Ovary (tissue), 3 donors: ENCODE measurements around the gene MPPED2.

ENCODE experiments used
- EP300 ChIP-seq: sonication (generic); formaldehyde crosslinking; IDR thresholded peaks from one replicate; pipeline ENCODE4 v1.6.1; 2017; ENCODE audit warnings: antibody characterized with exemption
- POLR2A ChIP-seq: fragments of 450-650 bp; IDR thresholded peaks from one replicate; pipeline ENCODE4 v1.6.1; 2017; ENCODE audit warnings: antibody characterized with exemption, mild to moderate bottlenecking, moderate library complexity
- TF ChIP-seq, protein P1 (sequence below), 3 donors: fragments of 450-650 bp in 2 of 3; fragments of 200-600 bp in 1 of 3; IDR thresholded peaks; one replicate each; pipeline versions ENCODE4 v1.5.1 to v1.8.0; 2016 to 2022; ENCODE audit warnings: antibody characterized with exemption in 3 of 3, mild to moderate bottlenecking in 1 of 3
- donor health status: DM: no; HTN: no; CAD: no.

DNA sequence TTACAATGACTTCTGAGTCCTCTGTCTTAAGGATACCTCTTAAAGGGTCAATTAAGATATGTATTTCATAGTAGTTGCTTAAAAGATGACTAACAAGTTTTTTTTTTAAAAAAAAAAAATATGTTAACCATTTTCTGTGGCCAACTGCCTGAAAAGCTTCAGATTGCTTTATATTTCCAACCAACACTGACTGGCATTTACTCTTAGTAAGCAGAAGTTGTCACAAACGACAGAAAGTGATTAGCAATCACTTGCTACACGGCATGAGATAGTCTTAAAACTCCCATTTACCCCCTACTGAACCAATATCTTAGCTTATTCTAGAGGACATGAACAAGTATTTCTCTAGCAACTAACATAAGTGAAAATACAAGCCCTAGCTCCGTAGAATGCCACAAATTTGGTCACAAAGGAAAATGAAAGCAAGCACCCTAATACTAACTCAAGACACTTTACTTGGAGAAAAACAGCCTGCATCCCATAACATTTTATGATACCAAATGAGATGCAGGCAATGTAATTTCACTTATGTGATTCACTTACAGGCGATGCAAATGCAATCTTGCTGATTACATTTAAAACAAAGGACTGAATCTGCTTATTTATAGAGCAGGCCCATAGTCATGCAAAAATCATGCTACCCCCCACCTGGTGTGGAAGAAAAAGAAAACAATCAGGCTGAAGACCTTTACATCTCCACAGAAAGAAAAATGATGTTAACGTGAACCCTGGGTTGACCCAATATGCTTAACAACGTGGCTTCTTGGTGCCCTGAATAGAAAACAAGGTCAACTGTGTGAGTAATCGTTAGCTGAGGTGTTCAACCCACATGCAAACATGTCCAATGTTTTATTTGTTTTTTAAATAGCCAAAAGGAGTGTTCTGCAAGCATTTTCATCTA, 25.7 kb downstream of the MPPED2 start:
- TF ChIP-seq, protein P1, sequence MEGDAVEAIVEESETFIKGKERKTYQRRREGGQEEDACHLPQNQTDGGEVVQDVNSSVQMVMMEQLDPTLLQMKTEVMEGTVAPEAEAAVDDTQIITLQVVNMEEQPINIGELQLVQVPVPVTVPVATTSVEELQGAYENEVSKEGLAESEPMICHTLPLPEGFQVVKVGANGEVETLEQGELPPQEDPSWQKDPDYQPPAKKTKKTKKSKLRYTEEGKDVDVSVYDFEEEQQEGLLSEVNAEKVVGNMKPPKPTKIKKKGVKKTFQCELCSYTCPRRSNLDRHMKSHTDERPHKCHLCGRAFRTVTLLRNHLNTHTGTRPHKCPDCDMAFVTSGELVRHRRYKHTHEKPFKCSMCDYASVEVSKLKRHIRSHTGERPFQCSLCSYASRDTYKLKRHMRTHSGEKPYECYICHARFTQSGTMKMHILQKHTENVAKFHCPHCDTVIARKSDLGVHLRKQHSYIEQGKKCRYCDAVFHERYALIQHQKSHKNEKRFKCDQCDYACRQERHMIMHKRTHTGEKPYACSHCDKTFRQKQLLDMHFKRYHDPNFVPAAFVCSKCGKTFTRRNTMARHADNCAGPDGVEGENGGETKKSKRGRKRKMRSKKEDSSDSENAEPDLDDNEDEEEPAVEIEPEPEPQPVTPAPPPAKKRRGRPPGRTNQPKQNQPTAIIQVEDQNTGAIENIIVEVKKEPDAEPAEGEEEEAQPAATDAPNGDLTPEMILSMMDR (IDR thresholded peaks at IDR 0.05): no peak
- TF ChIP-seq POLR2A: no peak
- TF ChIP-seq EP300: no peak
